Kidney tubule cell (primary cell): Measurements from ENCODE around the gene WSCD1.

Source experiments
- DNase-seq: peaks from one replicate; pipeline ENCODE4 v3.0.0-alpha.2; 2018; ENCODE audit warnings: low spot score

Gene WSCD1

GRCh38 chr17:6086603-6087400, 16.6 kb downstream of the WSCD1 start:
- no peak for DNase-seq

GRCh38 chr17:6088141-6088540, 18.0 kb downstream of the WSCD1 start:
- DNase-seq = no peak

GRCh38 chr17:6090253-6090652, 20.1 kb downstream of the WSCD1 start:
- no peak for DNase-seq

- DNase-seq = no peak
Observed at GRCh38 chr17:6092182-6092902, 22.2 kb downstream of the WSCD1 start.

GRCh38 chr17:6092903-6093468, 22.8 kb downstream of the WSCD1 start:
- DNase-seq = no peak

GRCh38 chr17:6094453-6094852, 24.3 kb downstream of the WSCD1 start:
- DNase-seq = no peak

GRCh38 chr17:6094926-6095325, 24.7 kb downstream of the WSCD1 start:
- no peak for DNase-seq

GRCh38 chr17:6095501-6095900, 25.3 kb downstream of the WSCD1 start:
- DNase-seq = no peak

- no peak for DNase-seq
Observed at GRCh38 chr17:6096201-6097004, 26.2 kb downstream of the WSCD1 start.

GRCh38 chr17:6097005-6097279, 26.8 kb downstream of the WSCD1 start:
- no peak for DNase-seq

GRCh38 chr17:6098050-6098822, 28.1 kb downstream of the WSCD1 start:
- DNase-seq = no peak

- no peak for DNase-seq
Observed at GRCh38 chr17:6098823-6099180, 28.6 kb downstream of the WSCD1 start.

- DNase-seq = no peak
Observed at GRCh38 chr17:6099492-6099891, 29.3 kb downstream of the WSCD1 start.

- DNase-seq = no peak
Observed at GRCh38 chr17:6100146-6100545, 30.0 kb downstream of the WSCD1 start.

GRCh38 chr17:6100891-6101500, 30.8 kb downstream of the WSCD1 start:
- DNase-seq = no peak

- DNase-seq = no peak
Observed at GRCh38 chr17:6101706-6102105, 31.5 kb downstream of the WSCD1 start.

GRCh38 chr17:6102615-6103014, 32.4 kb downstream of the WSCD1 start:
- no peak for DNase-seq

GRCh38 chr17:6104956-6105648, 34.9 kb downstream of the WSCD1 start:
- peak; percentile 5 for DNase-seq

GRCh38 chr17:6105649-6106007, 35.4 kb downstream of the WSCD1 start:
- no peak for DNase-seq

GRCh38 chr17:6106212-6106611, 36.0 kb downstream of the WSCD1 start:
- DNase-seq = no peak

GRCh38 chr17:6107791-6108190, 37.6 kb downstream of the WSCD1 start:
- no peak for DNase-seq
